HG02938 (cell line): ENCODE data around the gene APOBEC4.
"Not testable (repeated sequence)": the region's sequence is repeated elsewhere in the genome, so short reads cannot be mapped to it uniquely, and the experiment has no call there.

Source experiments
- ATAC-seq: cut with Tn5 transposase; IDR thresholded peaks from one replicate; pipeline ENCODE4 v1.9.1; 2021; ENCODE audit warnings: mild to moderate bottlenecking, moderate library complexity; ENCODE audit not compliant: unreplicated experiment

Gene APOBEC4

GRCh38 chr1:183635606-183636333, 17.3 kb downstream of the APOBEC4 start, which contains the start of gene ARPC5:
Gene ARPC5, minus strand, starts transcription at chr1:183635783. Its CDS starts 124 bp downstream, at chr1:183635659.
- peak; percentile 78 for ATAC-seq

- ATAC-seq: no peak
Measured at GRCh38 chr1:183635099-183635605, 18.0 kb downstream of the APOBEC4 start.

GRCh38 chr1:183634429-183635065, 18.6 kb downstream of the APOBEC4 start:
- ATAC-seq: no peak

GRCh38 chr1:183633676-183634343, 19.3 kb downstream of the APOBEC4 start:
- ATAC-seq: peak; percentile 41

GRCh38 chr1:183632964-183633363, 20.2 kb downstream of the APOBEC4 start:
- no peak for ATAC-seq

- ATAC-seq: no peak
Measured at GRCh38 chr1:183632114-183632513, 21.0 kb downstream of the APOBEC4 start.

GRCh38 chr1:183630748-183631147, 22.4 kb downstream of the APOBEC4 start:
- ATAC-seq: no peak

GRCh38 chr1:183628537-183628936, 24.6 kb downstream of the APOBEC4 start:
- no peak for ATAC-seq

GRCh38 chr1:183626236-183626635, 26.9 kb downstream of the APOBEC4 start:
- ATAC-seq: not testable (repeated sequence)

GRCh38 chr1:183622884-183623785, 30.0 kb downstream of the APOBEC4 start:
- ATAC-seq: peak; percentile 60

- no peak for ATAC-seq
Measured at GRCh38 chr1:183622013-183622412, 31.1 kb downstream of the APOBEC4 start.

GRCh38 chr1:183620311-183620710, 32.8 kb downstream of the APOBEC4 start:
- ATAC-seq: no peak

GRCh38 chr1:183619781-183620180, 33.3 kb downstream of the APOBEC4 start:
- no peak for ATAC-seq

- not testable (repeated sequence) for ATAC-seq
Measured at GRCh38 chr1:183618202-183618601, 34.9 kb downstream of the APOBEC4 start.

GRCh38 chr1:183612975-183613374, 40.1 kb downstream of the APOBEC4 start:
- ATAC-seq: not testable (repeated sequence)

- ATAC-seq: no peak
Measured at GRCh38 chr1:183612407-183612806, 40.7 kb downstream of the APOBEC4 start.

GRCh38 chr1:183611021-183611420, 42.1 kb downstream of the APOBEC4 start:
- ATAC-seq: no peak

GRCh38 chr1:183609759-183610452, 43.2 kb downstream of the APOBEC4 start:
- no peak for ATAC-seq

GRCh38 chr1:183609313-183609712, 43.8 kb downstream of the APOBEC4 start:
- peak; percentile 46 for ATAC-seq
